MM.1S (cell line): ENCODE results near the gene GRHPR.

Experiments
- EZH2 ChIP-seq: fragments of 300-600 bp; sonication (generic); optimal IDR thresholded peaks from 2 replicates; pipeline ENCODE3; 2017; ENCODE audit warnings: low read depth, mild to moderate bottlenecking, antibody characterized with exemption, low read length, mixed read lengths
- EZH2phosphoT487 ChIP-seq: fragments of 300-600 bp; sonication (generic); IDR thresholded peaks from 2 replicates; pipeline ENCODE4 v1.6.1; 2018; ENCODE audit warnings: antibody characterized with exemption, low read length
- TF ChIP-seq, protein P1 (sequence below): fragments of 300-600 bp; sonication (generic); IDR thresholded peaks from 2 replicates; pipeline ENCODE4 v1.5.1; 2016; ENCODE audit warnings: antibody characterized with exemption, low read length, mixed read lengths

GRCh38 chr9:37464426-37465248 is 42.1 kb downstream of the GRHPR start:
- TF ChIP-seq, protein P1, sequence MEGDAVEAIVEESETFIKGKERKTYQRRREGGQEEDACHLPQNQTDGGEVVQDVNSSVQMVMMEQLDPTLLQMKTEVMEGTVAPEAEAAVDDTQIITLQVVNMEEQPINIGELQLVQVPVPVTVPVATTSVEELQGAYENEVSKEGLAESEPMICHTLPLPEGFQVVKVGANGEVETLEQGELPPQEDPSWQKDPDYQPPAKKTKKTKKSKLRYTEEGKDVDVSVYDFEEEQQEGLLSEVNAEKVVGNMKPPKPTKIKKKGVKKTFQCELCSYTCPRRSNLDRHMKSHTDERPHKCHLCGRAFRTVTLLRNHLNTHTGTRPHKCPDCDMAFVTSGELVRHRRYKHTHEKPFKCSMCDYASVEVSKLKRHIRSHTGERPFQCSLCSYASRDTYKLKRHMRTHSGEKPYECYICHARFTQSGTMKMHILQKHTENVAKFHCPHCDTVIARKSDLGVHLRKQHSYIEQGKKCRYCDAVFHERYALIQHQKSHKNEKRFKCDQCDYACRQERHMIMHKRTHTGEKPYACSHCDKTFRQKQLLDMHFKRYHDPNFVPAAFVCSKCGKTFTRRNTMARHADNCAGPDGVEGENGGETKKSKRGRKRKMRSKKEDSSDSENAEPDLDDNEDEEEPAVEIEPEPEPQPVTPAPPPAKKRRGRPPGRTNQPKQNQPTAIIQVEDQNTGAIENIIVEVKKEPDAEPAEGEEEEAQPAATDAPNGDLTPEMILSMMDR, result no peak
- TF ChIP-seq EZH2 (no peak), EZH2phosphoT487 (no peak)
